Dermis microvascular lymphatic vessel endothelial cell (primary cell): ENCODE measurements around the gene CLPSL1. TPM values are rescaled to one million over a fixed set of nuclear protein-coding genes. Genes with fewer than 3 reads are reported as not detected.

Experiments
- DNase-seq, 2 donors: peaks; one replicate each; pipeline versions ENCODE4 v3.0.0 to v3.0.0-alpha.2; 2010; ENCODE audit warnings: low read depth in 2 of 2
- total RNA-seq: library from RNA; depleted of rRNA; stranded (reverse); fragments of >200 nt; gene quantifications from 2 replicates; pipeline ENCODE4 v1.2.1, GENCODE V29; 2014

CLPSL1 gene
- total RNA-seq, 1 donor from 2014 or later = not detected

- peak in 1 of 2 donors; percentile 51 for DNase-seq
Observed at GRCh38 chr6:35757456-35758123, 23.2 kb upstream of the CLPSL1 start.

GRCh38 chr6:35759426-35759825, 21.4 kb upstream of the CLPSL1 start:
- DNase-seq = no peak

GRCh38 chr6:35765739-35766138, 15.1 kb upstream of the CLPSL1 start:
- no peak for DNase-seq

DNA sequence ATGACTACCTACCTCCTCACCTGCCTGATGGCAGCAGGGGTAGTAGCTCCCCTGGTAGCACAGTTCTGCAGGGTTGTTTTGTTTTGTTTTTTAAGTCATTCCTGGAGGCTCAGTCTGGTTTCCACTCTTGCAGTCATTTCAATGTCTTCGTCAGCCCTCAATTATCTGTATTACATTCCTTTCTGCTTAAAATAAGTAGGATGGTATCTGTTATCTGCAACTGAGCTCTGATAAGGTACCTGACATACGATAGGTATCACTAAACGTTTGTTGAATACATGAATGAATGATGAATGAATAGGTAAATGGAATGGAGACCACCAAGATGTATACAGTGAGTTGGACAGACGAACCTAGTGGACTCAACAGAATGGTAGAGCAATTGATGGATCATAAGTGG, 11.6 kb upstream of the CLPSL1 start:
- DNase-seq = no peak

- DNase-seq = no peak
Observed at GRCh38 chr6:35771343-35771627, 9.5 kb upstream of the CLPSL1 start.

DNA sequence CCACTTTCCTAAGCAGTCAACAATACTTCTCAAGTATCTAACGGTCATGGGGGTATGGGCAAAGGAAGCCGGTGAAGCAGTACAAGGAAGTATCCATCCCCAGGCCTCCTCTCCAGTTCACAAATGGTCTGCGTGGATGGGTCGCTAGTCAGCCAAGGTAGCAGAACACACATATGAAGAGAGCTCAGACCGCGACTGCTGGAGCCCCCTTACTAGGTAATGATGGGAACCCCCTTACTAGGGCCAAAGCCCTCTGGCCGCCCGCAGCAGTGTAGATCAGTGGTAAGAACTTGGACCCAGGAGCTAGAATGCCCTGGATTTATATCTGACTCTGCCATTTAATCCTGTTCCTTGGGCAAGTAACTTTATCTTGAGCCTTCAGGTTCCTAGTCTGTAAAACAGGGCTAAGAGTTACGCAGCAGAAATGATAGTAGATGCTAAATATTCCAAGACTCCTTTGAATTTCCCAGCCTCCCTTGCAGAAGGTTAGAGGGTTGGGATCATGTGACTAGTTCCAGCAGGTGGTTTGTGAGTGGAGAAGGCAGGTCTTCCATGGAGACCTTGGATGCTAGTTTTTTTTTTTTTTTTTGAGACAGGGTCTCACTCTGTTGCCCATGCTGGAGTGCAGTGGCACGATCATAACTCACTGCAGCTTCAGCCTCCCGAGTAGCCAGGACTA, 6.6 kb upstream of the CLPSL1 start:
- DNase-seq = no peak

DNA sequence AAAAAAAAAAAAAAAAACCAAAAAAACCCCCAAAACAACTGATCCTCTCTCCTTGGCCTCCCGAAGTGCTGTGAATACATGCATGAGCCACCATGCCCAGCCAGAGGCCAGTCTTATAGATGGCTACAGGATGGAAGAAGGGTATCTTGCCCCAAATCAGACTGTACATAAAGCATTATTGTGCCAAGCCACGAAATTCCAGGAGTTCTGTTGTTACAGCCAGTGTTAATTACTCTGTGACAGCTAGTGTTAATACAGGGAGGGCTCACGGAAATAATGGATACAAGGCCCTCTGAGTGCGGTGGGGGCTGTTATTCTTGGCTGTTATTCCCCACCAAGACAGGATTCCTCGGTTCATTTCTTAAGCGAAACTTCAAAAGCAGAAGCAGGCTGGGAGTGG, 5.8 kb upstream of the CLPSL1 start:
- no peak for DNase-seq

DNA sequence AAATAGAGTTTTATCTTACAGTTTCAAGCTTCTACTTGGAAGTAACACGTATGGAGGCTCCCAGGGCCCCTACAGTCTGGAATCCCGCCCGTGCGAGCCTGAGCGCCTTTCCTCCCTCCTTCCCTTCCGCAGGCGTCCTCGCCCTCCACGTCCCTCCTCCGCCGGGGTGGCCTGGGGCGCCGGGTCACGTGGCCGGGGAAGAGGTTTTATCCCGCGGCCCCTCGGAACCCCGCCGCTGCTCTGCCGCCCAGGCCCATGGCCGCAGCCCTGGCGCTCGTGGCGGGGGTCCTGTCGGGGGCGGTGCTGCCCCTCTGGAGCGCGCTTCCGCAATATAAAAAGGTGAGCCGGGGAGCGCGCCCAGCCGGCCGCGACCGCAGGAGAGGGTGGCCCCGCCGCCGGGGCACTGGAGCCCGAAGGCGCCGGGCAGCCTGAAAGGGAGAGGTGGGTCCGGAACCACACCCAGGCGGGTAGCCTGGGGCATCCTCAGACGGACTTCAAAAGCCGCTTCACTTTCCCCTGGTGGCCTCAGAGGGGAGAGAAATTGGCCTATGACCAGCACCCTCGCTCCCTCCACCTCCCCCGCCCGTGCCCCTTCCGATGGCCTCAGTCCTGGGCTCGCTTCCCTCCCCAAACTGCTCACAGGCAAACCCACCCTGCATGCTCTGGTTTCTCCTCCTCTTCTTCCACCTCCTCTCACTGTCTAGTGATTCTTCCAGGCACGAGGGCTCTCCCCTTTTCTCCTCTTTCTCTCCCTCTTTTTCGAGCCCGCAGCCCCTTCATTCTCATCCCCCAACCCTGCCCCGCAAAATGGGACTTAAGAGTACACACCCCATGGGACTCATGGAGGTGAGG, 4.2 kb upstream of the CLPSL1 start, which contains the start of gene CLPSL2:
CLPSL2 (plus strand) TSS at position 235 of the 852 bp plus-strand sequence; CDS start at position 256, 21 bp downstream.
- no peak for DNase-seq

- no peak for DNase-seq
Observed at GRCh38 chr6:35777356-35778102, 3.3 kb upstream of the CLPSL1 start.

DNA sequence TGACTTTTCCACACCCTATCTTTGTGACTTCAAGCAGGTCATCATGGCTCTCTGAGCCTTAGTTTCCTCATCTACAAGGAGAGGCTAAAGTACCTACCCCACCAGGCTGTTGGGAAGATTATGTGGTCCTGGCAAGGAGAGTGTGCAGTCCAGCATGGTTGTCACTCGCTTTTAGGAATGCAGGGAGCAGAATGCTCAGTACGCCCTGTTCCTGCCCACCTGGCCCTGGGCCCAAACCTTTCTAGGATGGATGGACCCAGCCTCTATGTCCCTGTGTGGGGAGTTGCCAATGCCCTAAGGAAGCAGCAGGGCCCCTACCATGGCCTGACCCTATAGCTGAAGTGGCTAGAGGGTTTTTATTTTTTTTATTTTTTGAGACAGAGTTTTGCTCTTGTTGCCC, 2.4 kb upstream of the CLPSL1 start:
- DNase-seq = no peak

DNA sequence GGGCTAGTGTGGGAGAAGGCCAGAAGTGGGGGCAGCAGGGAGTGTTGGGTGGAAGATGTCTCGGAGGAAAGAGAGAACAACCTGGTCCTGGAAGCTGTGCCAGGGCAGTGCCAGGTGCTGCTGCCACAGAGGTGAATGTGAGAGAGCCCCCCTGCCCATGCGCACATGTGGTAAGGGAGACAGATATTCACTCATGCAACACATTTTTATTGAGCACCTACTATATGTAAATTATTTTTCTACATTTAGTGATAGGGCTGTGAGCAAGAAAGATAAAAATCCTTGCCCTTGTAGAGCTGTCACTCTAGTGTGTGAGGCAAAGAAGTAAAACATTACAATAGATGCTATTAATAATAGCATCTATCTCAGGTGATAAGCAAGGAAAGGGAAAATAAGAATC, 471 bp downstream of the CLPSL1 start:
- DNase-seq = no peak

DNA sequence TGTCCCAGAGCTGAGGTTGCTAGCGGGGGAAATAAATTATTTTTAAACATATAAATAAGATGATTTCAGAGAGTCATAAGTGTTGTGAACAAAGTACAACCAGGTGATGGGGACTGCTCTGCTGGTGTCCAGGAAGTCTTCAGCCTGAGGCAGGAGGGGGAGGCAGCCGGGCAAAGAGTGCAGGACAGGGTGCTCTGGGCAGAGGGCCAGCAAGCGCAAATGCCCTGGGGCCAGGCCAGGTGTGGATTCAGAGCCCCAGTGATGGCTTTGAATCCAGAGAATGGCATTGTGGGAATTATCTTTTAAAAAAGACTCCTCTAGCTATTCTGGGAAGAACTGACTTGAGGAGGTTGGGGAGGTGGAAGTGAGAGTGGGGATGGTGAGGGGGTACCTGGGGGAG, 1.6 kb downstream of the CLPSL1 start:
- no peak for DNase-seq

- no peak for DNase-seq
Observed at GRCh38 chr6:35784200-35784599, 3.4 kb downstream of the CLPSL1 start.

GRCh38 chr6:35786272-35786671, 5.5 kb downstream of the CLPSL1 start:
- no peak for DNase-seq

GRCh38 chr6:35786810-35787209, 6.0 kb downstream of the CLPSL1 start:
- DNase-seq = no peak

GRCh38 chr6:35787266-35788218, 6.7 kb downstream of the CLPSL1 start:
- DNase-seq = no peak

DNA sequence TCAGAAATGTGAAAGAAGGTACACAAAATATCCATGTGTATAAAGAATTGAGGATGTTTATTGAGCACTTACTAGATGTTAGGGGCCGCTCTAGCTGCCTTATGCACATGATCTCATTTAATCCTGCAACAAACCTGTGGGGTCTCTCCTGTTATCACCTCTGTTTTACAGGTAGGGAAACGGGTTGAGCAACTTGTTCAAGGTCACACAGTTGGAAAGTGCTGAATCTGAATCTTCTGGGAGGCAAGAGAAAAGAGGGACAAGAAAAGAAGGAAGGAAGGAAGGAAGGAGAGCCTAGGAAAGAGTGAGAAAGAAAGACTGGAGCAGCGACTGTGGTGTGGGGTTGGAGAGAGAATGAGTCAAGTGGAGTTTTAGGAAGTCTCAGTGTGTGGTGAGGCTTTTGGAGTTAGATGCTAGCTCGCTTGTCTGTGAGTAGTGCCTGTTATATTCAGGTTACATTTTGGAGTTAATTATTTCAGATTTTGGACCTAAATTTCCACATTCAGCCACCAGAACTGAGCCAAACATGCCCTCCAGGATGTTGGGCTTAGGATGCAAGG, 7.7 kb downstream of the CLPSL1 start:
- DNase-seq = no peak

- DNase-seq = no peak
Observed at GRCh38 chr6:35790683-35791082, 9.9 kb downstream of the CLPSL1 start.

- DNase-seq = no peak
Observed at GRCh38 chr6:35794536-35795452, 14.0 kb downstream of the CLPSL1 start.
